Bone marrow (tissue), 2 donors: ENCODE measurements around the gene ZNF831.

Experiments used
- DNase-seq, 2 donors: peaks; one replicate each; lab custom pipeline; 2025; lab: John Stamatoyannopoulos, UW

Gene ZNF831

GRCh38 chr20:59157531-59157930 lies 6.1 kb upstream of the ZNF831 start:
- DNase-seq = no peak

- no peak for DNase-seq
These were observed 5.6 kb upstream of the ZNF831 start for GRCh38 chr20:59157961-59158541.

DNA sequence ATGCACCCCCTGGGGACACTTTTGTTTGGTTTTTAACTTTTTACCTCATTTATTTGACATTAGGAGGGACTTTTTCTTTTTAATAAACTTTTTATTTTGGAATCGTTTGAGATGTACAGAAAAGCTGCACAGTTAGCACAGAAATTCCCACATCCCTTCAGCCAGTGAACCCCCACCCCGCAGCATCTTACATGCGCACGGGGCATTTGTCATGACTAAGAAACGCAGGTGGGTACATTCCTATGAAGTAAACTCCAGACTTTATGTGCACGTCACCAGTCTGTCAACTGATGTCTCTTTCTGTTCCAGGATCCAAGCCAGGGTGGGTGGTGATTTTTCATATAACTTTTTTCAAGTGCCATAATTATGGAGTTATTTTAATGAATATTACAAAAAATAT lies 4.9 kb upstream of the ZNF831 start:
- DNase-seq = no peak

- no peak for DNase-seq
These were observed 4.5 kb upstream of the ZNF831 start for GRCh38 chr20:59159091-59159490.

- DNase-seq = no peak
These were observed 3.9 kb upstream of the ZNF831 start for GRCh38 chr20:59159493-59160376.

DNA sequence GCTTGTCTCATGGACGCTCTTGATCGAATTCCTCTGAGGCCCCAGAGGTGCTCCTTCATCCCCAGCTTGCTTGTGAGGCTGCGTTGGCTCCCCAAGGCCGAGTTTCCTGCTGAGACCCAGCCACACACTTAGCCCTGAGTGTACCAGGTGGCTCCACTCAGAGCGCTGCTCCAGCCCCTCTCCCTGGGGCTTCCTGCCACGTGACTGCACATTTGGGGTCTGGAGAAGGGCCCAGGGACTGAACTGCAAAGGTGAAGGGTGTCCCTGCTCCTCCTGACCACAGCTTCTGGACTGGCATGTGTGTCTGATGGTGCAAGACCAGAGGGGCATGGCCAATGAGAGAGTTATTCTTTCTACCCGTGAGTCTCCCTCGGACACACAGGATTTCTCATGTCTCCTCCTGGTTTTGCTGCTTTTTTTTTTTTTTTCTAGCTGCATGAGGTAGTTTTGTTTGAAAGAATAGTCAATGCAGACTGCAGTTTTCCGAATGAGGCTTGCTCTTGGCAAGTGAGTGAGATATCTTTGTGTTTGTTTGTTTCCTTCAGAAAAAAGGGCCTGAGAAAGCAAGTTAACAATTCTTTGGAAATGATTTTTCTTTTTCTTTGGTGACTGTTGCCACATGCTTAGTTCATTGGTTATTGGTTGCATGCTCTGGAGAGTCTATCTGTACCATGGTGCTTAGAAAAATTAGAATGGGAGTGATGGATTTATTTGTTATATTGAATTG lies 3.1 kb upstream of the ZNF831 start:
- DNase-seq = no peak

DNA sequence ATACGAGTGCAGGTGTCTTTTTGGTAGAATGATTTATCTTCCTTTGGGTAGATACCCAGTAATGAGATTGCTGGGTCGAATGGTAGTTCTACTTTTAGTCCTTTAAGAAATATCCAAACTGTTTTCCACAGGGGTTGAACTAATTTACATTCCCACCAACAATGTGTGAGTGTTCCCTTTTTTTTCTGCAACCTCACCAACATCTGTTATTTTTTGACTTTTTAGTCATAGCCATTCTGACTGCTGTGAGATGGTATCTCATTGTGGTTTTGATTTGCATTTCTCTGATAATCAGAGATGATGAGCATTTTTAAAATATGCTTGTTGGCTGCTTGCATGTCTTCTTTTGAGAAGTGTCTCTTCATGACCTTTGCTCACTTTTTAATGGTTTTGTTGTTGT lies 1.9 kb upstream of the ZNF831 start:
- no peak for DNase-seq

DNA sequence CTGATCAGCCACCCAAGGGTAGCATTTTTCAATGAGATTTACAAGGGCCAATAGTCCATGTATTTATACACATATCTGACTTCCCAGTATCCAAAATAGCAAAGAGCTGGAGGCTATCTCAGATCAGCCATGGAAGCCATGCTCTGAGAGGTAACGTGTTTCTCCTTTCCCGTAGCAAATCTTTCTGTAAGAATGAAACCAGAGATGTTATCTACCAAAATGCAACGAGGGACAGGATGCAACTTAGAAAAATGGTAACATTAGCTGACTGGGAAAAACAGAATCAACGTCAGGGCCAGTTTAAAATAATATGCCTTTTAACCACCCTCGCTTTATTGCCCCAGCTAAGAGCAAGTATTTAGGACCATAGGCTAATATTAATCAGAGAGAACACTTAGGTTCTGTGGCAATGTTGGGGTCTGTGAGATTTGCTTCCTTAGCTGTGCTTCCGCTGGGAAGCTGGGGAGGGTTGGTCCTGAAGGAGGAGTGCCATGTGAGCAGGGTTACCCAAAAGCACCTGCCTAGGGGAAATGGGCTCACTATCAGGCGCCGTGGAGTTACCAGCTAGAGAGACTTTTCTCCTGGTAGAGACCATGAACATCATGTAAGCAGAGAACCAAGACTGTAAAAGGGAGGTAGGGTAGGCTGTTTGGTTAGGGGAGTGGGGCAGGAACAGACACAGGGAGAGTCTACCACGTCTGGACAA lies 1.2 kb downstream of the ZNF831 start:
- DNase-seq = no peak

GRCh38 chr20:59165396-59165795 lies 1.8 kb downstream of the ZNF831 start:
- no peak for DNase-seq

DNA sequence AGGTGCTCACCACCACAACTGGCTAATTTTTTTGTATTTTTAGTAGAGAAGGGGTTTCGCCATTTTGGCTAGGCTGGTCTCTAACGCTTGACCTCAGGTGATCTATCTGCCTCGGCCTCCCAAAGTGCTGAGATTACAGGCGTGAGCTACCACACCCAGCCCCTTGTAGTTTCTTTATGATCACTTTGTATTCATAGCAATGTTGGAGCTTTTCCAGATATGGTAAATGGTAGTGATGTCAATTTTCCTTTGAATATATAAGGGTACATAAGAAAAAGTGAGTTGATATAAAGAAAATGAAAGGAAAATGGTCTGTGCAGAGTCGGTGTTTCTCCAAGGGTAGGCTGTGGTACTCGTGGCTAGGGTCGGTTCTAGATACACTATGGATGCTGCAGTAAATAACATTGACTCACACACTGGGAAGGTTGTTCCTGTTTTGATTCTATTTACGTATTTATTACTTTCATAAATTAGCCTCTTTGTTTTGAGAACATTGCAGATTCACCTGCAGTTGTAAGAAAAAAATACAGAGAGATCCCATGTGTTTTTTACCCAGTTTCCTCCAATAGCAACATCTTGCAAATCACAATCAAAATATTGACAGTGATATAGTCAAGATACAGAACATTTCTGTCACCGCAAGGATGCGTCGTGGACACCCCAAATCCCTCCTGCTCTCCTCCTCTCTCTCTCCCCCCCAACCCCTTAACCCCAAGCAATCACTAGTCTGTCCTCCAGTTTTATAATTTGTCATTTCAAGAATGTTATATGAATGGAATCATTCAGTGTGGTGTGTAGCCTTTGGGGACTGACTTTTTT lies 2.5 kb downstream of the ZNF831 start:
- no peak for DNase-seq

GRCh38 chr20:59170406-59171349 lies 7.1 kb downstream of the ZNF831 start:
- DNase-seq = no peak

- DNase-seq = no peak
These were observed 8.4 kb downstream of the ZNF831 start for GRCh38 chr20:59171986-59172385.

DNA sequence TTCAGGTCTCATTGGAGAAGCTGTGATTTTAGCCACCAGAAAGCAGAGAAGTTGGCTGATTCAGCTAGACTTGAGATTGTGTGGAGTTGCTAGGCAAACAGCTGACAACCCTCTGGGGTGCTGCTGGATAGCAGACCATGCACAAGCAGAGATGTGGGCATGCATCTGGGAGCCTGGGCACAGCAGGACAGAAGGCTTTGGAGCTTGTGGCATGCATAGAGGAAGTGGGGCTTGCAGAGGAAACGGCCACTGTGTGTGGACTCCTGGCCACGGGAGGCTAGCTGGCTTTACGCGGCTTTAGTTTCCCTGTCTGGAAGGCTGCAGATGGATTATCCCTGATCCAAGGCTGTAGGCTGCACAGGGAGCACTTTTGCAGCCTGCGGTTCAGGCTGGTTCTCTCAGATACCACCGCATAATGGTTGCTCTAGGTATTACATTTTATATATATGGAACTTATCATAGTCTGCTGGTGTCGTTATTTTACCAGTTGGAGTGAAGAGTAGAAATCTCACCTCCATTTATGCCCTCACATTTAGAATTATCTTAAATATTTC lies 10.4 kb downstream of the ZNF831 start:
- no peak for DNase-seq

- DNase-seq = no peak
These were observed 11.4 kb downstream of the ZNF831 start for GRCh38 chr20:59175002-59175401.

DNA sequence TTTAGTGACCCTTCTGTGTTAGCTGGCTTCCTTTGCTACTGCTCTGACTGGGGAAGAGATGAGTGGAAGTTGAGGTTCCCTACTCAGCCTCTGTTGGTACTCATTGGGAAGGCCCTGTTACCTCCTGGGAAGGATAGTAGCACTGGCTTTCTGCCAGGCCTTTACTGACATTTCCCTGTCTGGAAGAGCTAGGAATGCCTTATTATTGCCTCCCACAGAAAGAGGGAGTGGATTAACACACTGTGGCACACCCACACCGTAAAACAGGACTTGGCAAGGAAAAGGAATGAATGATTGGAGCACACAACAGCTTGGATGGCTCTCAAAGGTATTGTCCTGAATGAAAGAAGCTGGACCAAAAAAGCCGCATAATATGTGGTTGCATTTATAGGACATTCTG lies 12.2 kb downstream of the ZNF831 start:
- no peak for DNase-seq

DNA sequence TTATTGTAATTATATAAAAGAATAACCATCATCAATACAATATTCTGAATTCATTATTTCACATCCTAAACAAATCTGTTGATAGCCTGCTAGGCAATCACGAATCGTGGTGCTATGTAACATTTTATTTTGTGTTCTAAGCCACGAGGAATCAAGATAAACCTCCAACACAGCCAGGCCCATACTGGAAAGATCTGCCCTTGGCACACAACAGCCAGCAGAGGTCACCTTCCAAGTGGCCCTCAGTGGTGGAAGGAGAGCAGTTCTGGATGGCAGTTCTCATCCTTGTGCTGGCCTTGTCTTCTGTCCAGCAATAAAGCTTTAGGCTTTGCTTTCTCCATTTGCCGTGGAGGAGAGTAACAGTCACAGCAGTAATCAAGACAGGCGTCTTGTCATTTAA lies 13.2 kb downstream of the ZNF831 start:
- no peak for DNase-seq

GRCh38 chr20:59177266-59178250 lies 13.9 kb downstream of the ZNF831 start:
- no peak for DNase-seq

DNA sequence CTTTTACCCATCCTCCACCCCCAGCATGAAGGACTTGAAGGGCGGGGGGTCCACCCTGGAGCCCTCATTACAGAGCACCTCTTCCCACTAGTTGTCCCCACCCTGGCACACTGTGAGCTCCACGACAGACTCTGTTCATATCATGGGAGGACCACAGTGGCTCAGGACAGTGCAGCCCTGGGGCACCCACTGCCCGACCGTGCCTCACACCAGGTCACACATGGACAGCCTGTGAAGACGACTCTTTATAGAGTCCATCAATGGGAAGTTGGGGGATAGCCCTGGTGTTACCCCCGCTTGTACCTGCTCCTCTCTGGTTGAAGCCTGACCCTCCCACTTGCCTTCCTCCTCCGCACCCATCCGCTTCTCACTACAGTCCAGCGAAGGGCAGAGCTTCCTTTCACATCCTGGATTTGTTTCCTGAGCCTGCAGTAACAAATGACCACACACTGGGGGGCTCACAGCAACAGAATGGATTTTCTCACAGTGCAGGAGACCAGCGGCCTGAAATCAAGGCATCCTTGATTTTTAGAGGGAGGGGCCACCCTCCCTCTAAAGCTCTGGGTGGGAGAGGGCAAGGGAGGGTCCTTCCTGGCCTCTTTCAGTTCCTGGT lies 15.5 kb downstream of the ZNF831 start:
- no peak for DNase-seq
